ENCODE data around the gene RNF130. TPM values are rescaled to one million over a fixed set of nuclear protein-coding genes. Genes with fewer than 3 reads are reported as not detected.
"Not testable (repeated sequence)": the region's sequence is repeated elsewhere in the genome, so short reads cannot be mapped to it uniquely, and the experiment has no call there.

Gene RNF130
- total RNA-seq, 1 experiment from 2014 or later: 31.4 TPM

DNA sequence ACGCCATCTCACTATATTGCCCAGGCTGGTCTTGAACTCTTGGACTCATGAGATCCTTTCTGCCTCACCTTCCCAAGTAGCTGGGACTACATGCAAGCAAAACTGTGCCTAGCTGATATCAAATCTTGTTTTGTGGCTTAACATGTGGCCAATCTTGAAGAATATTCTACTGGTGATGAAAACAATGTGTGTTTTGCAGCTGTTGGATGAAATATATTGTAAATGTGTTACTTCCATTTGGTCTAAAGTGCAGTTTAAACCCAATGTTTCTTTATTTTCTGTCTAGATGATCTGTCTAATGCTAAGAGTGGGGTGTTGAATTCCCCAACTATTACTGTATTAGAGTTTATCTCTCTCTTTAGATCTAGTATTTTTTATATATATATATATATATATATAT lies 73.1 kb downstream of the RNF130 start:
- H3K4me1 ChIP-seq (ENCODE audit: insufficient read depth, low read length, poor library complexity, severe bottlenecking): no peaks in the 10 kb centered on the region
- no peak overlapping the region for H3K4me3 ChIP-seq (ENCODE audit: low read depth, low read length, poor library complexity, severe bottlenecking)
- ChIA-PET CTCF (no interaction called here), POLR2A (ENCODE audit: low non-redundant PET) (no interaction called here)
- no peaks in the 10 kb centered on the region for H3K27me3 ChIP-seq (replicated peaks; ENCODE audit: insufficient read depth, low read depth, low read length, poor library complexity)
- TF ChIP-seq, protein P1, sequence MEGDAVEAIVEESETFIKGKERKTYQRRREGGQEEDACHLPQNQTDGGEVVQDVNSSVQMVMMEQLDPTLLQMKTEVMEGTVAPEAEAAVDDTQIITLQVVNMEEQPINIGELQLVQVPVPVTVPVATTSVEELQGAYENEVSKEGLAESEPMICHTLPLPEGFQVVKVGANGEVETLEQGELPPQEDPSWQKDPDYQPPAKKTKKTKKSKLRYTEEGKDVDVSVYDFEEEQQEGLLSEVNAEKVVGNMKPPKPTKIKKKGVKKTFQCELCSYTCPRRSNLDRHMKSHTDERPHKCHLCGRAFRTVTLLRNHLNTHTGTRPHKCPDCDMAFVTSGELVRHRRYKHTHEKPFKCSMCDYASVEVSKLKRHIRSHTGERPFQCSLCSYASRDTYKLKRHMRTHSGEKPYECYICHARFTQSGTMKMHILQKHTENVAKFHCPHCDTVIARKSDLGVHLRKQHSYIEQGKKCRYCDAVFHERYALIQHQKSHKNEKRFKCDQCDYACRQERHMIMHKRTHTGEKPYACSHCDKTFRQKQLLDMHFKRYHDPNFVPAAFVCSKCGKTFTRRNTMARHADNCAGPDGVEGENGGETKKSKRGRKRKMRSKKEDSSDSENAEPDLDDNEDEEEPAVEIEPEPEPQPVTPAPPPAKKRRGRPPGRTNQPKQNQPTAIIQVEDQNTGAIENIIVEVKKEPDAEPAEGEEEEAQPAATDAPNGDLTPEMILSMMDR (conservative IDR thresholded peaks at IDR 0.05; ENCODE audit: low read depth, low read length): no peak
- TF ChIP-seq EZH2 (IDR thresholded peaks at IDR 0.05; ENCODE audit: borderline replicate concordance, low read depth, low read length, poor library complexity, severe bottlenecking): no peak
- no peaks in the 10 kb centered on the region for H3K9me3 ChIP-seq (ENCODE audit: low read depth, low read length, poor library complexity, severe bottlenecking)
- intact Hi-C loops (cut with micrococcal nuclease; ENCODE audit: unreplicated experiment): no loop called here
- BruUV-seq (replicated peaks): no TSS peak
- no peak overlapping the region for H3K27ac ChIP-seq (ENCODE audit: low read depth, low read length, poor library complexity, severe bottlenecking)
- no peaks in the 10 kb centered on the region for H3K36me3 ChIP-seq (ENCODE audit: insufficient read depth, low read length, poor library complexity, severe bottlenecking)
- DNase-seq (ENCODE audit: low spot score): no peak

DNA sequence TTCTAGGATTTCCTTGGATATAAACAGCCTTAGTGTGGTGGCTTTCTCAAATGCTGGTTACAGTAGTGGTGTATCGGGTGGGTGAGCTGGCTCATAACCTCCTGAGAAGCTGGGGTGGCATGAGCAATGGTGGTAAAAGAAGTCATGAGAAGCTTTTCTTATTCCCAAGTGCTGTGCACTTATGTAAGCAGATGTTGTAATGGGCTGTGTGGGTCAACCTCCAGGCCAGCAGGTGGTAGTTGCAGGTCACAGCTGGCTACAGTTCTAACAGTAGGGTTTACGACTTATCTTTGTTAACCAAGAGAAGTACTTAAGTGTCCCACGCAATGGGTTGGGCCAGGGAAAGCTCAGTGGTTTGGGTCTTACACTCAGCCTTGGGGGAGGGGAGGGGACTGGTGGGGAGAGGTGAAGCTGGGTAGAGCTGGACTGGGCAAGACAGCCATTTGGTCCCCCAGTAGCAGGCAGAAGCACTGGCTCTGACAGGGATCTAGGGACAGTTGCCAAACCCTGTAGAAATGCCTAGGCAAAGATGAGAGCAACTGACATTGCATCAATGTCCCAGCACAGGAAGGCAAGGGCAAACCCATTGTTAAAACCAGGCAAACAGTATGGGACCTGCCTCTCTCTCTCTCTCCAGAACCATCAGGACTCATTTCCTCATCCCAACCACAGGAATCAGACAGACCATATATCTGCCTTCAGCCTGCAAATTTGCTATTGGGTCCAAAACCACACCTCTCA lies 76.8 kb downstream of the RNF130 start:
- Histone ChIP-seq H3K27ac (ENCODE audit: low read depth, low read length, poor library complexity, severe bottlenecking) (no peak overlapping the region), H3K27me3 (replicated peaks; ENCODE audit: insufficient read depth, low read depth, low read length, poor library complexity) (no peaks in the 10 kb centered on the region), H3K36me3 (ENCODE audit: insufficient read depth, low read length, poor library complexity, severe bottlenecking) (no peaks in the 10 kb centered on the region), H3K4me1 (ENCODE audit: insufficient read depth, low read length, poor library complexity, severe bottlenecking) (no peaks in the 10 kb centered on the region), H3K9me3 (ENCODE audit: low read depth, low read length, poor library complexity, severe bottlenecking) (no peaks in the 10 kb centered on the region), H3K4me3 (ENCODE audit: low read depth, low read length, poor library complexity, severe bottlenecking) (no peak overlapping the region)
- TF ChIP-seq, protein P1 (conservative IDR thresholded peaks at IDR 0.05; ENCODE audit: low read depth, low read length): no peak
- no peak for TF ChIP-seq EZH2 (IDR thresholded peaks at IDR 0.05; ENCODE audit: borderline replicate concordance, low read depth, low read length, poor library complexity, severe bottlenecking)
- no TSS peak for BruUV-seq (replicated peaks)
- ChIA-PET CTCF (no interaction called here), POLR2A (ENCODE audit: low non-redundant PET) (no interaction called here)
- DNase-seq (ENCODE audit: low spot score): no peak
- intact Hi-C loops (cut with micrococcal nuclease; ENCODE audit: unreplicated experiment): no loop called here

DNA sequence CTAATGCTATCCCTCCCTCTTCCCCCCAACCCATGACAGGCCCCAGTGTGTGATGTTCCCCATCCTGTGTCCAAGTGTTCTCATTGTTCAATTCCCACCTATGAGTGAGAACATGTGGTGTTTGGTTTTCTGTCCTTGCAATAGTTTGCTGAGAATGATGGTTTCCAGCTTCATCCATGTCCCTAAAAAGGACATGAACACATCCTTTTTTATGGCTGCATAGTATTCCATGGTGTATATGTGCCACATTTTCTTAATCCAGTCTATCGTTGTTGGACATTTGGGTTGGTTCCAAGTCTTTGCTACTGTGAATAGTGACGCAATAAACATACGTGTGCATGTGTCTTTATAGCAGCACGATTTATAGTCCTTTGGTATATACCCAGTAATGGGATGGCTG lies 78.7 kb downstream of the RNF130 start:
- H3K4me3 ChIP-seq (ENCODE audit: low read depth, low read length, poor library complexity, severe bottlenecking); H3K4me1 ChIP-seq (ENCODE audit: insufficient read depth, low read length, poor library complexity, severe bottlenecking); H3K9me3 ChIP-seq (ENCODE audit: low read depth, low read length, poor library complexity, severe bottlenecking); H3K27me3 ChIP-seq (replicated peaks; ENCODE audit: insufficient read depth, low read depth, low read length, poor library complexity); H3K36me3 ChIP-seq (ENCODE audit: insufficient read depth, low read length, poor library complexity, severe bottlenecking); intact Hi-C loops (cut with micrococcal nuclease; ENCODE audit: unreplicated experiment); DNase-seq (ENCODE audit: low spot score); POLR2A ChIA-PET (ENCODE audit: low non-redundant PET); BruUV-seq (replicated peaks); CTCF ChIA-PET; H3K27ac ChIP-seq (ENCODE audit: low read depth, low read length, poor library complexity, severe bottlenecking): not testable (repeated sequence)

DNA sequence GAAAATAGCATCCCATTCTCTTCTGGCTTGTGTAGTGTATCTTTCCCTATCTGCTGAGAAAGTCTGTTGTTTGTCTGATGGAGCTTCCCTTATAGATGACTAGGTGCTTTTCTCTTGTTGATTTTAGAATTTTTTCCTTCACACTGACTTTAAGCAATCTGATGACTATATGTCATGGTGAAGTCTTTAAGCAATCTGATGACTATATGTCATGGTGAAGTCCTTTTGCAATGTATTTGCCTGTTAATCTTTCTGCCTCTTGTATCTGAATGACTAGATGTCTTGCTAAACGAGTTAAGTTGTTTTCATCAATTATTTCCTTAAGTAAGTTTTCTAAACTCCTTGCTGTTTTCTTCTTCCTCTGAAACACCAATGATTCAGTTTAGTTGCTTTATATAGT lies 80.5 kb downstream of the RNF130 start:
- no peak for DNase-seq (ENCODE audit: low spot score)
- H3K36me3 ChIP-seq (ENCODE audit: insufficient read depth, low read length, poor library complexity, severe bottlenecking): no peaks in the 10 kb centered on the region
- no TSS peak for BruUV-seq (replicated peaks)
- TF ChIP-seq EZH2 (IDR thresholded peaks at IDR 0.05; ENCODE audit: borderline replicate concordance, low read depth, low read length, poor library complexity, severe bottlenecking): no peak
- TF ChIP-seq, protein P1 (conservative IDR thresholded peaks at IDR 0.05; ENCODE audit: low read depth, low read length): no peak
- ChIA-PET POLR2A (ENCODE audit: low non-redundant PET) (no interaction called here), CTCF (no interaction called here)
- no peaks in the 10 kb centered on the region for H3K27me3 ChIP-seq (replicated peaks; ENCODE audit: insufficient read depth, low read depth, low read length, poor library complexity)
- intact Hi-C loops (cut with micrococcal nuclease; ENCODE audit: unreplicated experiment): no loop called here
- H3K9me3 ChIP-seq (ENCODE audit: low read depth, low read length, poor library complexity, severe bottlenecking): no peaks in the 10 kb centered on the region
- H3K27ac ChIP-seq (ENCODE audit: low read depth, low read length, poor library complexity, severe bottlenecking): no peak overlapping the region
- no peak overlapping the region for H3K4me3 ChIP-seq (ENCODE audit: low read depth, low read length, poor library complexity, severe bottlenecking)
- H3K4me1 ChIP-seq (ENCODE audit: insufficient read depth, low read length, poor library complexity, severe bottlenecking): no peaks in the 10 kb centered on the region

DNA sequence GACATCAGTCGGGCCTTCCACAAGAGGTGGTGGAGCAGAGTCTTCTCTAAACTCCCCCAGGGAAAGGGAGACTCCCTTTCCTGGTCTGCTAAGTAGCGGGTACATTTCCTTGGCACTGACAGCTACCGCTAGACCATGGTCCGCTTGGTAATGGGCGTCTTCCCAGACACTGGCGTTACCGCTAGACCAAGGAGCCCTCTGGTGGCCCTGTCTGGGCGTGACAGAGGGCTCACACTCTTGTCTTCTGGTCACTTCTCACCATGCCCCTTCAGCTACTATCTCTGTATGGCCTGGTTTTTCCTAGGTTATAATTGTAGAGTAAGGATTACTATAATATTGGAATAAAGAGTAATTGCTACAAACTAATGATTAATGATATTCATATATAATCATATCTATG lies 81.0 kb downstream of the RNF130 start:
- intact Hi-C loops (cut with micrococcal nuclease; ENCODE audit: unreplicated experiment); BruUV-seq (replicated peaks); DNase-seq (ENCODE audit: low spot score); H3K27ac ChIP-seq (ENCODE audit: low read depth, low read length, poor library complexity, severe bottlenecking); H3K36me3 ChIP-seq (ENCODE audit: insufficient read depth, low read length, poor library complexity, severe bottlenecking); H3K27me3 ChIP-seq (replicated peaks; ENCODE audit: insufficient read depth, low read depth, low read length, poor library complexity); POLR2A ChIA-PET (ENCODE audit: low non-redundant PET); CTCF ChIA-PET; H3K9me3 ChIP-seq (ENCODE audit: low read depth, low read length, poor library complexity, severe bottlenecking); H3K4me1 ChIP-seq (ENCODE audit: insufficient read depth, low read length, poor library complexity, severe bottlenecking); H3K4me3 ChIP-seq (ENCODE audit: low read depth, low read length, poor library complexity, severe bottlenecking): not testable (repeated sequence)

All from A673 (cell line).